Measurements from ENCODE around the gene MICA.

Gene MICA

GRCh38 chr6:31394381-31394780, 9.0 kb upstream of the MICA start:
- TF ChIP-seq SIN3A (IDR thresholded peaks at IDR 0.05; ENCODE audit: borderline replicate concordance, insufficient read depth, low read length), result no peak
- no peak for TF ChIP-seq FOXP2 (optimal IDR thresholded peaks at IDR 0.05; ENCODE audit: borderline replicate concordance, extremely low read depth, extremely low read length, insufficient read depth)
- no peak for TF ChIP-seq TAF1 (IDR thresholded peaks at IDR 0.05; ENCODE audit: borderline replicate concordance, insufficient read depth, low read length)

GRCh38 chr6:31395832-31396231, 7.6 kb upstream of the MICA start:
- TF ChIP-seq REST (IDR thresholded peaks at IDR 0.05; ENCODE audit: insufficient read depth in 1 of 2, low read depth in 2 of 2, low read length in 2 of 2) (no peak), FOXP2 (optimal IDR thresholded peaks at IDR 0.05; ENCODE audit: borderline replicate concordance, extremely low read depth, extremely low read length, insufficient read depth) (no peak), TAF1 (IDR thresholded peaks at IDR 0.05; ENCODE audit: borderline replicate concordance, insufficient read depth, low read length) (no peak), SIN3A (IDR thresholded peaks at IDR 0.05; ENCODE audit: borderline replicate concordance, insufficient read depth, low read length) (no peak), POLR2AphosphoS5 (IDR thresholded peaks at IDR 0.05; ENCODE audit: low read depth, low read length) (no peak)

- TF ChIP-seq POLR2AphosphoS5 (IDR thresholded peaks at IDR 0.05; ENCODE audit: low read depth, low read length) (no peak), REST (IDR thresholded peaks at IDR 0.05; ENCODE audit: insufficient read depth in 1 of 2, low read depth in 2 of 2, low read length in 2 of 2) (no peak), TAF1 (IDR thresholded peaks at IDR 0.05; ENCODE audit: borderline replicate concordance, insufficient read depth, low read length) (no peak), FOXP2 (optimal IDR thresholded peaks at IDR 0.05; ENCODE audit: borderline replicate concordance, extremely low read depth, extremely low read length, insufficient read depth) (no peak), SIN3A (IDR thresholded peaks at IDR 0.05; ENCODE audit: borderline replicate concordance, insufficient read depth, low read length) (no peak)
Observed at GRCh38 chr6:31396422-31397152, 6.8 kb upstream of the MICA start.

- TF ChIP-seq TAF1 (IDR thresholded peaks at IDR 0.05; ENCODE audit: borderline replicate concordance, insufficient read depth, low read length) (no peak), POLR2AphosphoS5 (IDR thresholded peaks at IDR 0.05; ENCODE audit: low read depth, low read length) (no peak), REST (IDR thresholded peaks at IDR 0.05; ENCODE audit: insufficient read depth in 1 of 2, low read depth in 2 of 2, low read length in 2 of 2) (no peak), FOXP2 (optimal IDR thresholded peaks at IDR 0.05; ENCODE audit: borderline replicate concordance, extremely low read depth, extremely low read length, insufficient read depth) (no peak), SIN3A (IDR thresholded peaks at IDR 0.05; ENCODE audit: borderline replicate concordance, insufficient read depth, low read length) (no peak)
Observed at GRCh38 chr6:31397901-31398525, 5.4 kb upstream of the MICA start.

- TF ChIP-seq REST (IDR thresholded peaks at IDR 0.05; ENCODE audit: insufficient read depth in 1 of 2, low read depth in 2 of 2, low read length in 2 of 2), result no peak
- no peak for TF ChIP-seq TAF1 (IDR thresholded peaks at IDR 0.05; ENCODE audit: borderline replicate concordance, insufficient read depth, low read length)
- no peak; the same call in 1 of the 2 replicates for TF ChIP-seq POLR2AphosphoS5 (IDR thresholded peaks at IDR 0.05; ENCODE audit: low read depth, low read length)
- no peak for TF ChIP-seq SIN3A (IDR thresholded peaks at IDR 0.05; ENCODE audit: borderline replicate concordance, insufficient read depth, low read length)
- no peak for TF ChIP-seq FOXP2 (optimal IDR thresholded peaks at IDR 0.05; ENCODE audit: borderline replicate concordance, extremely low read depth, extremely low read length, insufficient read depth)
Observed at GRCh38 chr6:31399589-31400466, 3.6 kb upstream of the MICA start.

Data from PFSK-1 (cell line).